ENCODE data around the gene JARID2.

DNA sequence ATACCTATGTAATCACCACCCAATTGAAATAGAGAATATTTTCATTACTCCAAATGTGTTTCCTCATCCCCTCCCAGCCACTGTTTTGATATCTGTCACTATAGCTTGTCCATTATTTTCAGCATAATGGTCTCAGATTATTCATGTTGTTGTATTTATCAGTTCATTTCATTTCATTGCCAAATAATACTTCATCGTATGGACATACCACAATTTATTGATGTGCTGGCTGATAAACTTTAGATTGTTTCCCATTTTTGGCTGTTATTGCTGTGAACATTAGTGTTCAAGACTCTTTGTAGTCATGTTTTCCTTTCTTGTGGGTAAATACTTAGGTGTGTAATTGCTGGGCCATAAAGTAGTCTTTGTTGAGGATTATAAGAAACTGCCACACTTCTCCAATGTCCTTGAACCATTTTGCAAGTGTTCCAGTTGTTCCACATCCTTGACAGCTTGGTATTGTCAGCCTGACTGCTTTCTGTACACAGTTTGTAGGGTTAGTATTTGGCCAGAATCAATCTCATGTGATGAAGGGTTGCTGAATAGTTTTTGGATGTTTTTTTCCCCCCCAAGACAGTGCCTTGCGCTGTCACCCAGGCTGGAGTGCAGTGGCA, 44.3 kb downstream of the JARID2 start:
- TF ChIP-seq EP300 (IDR thresholded peaks at IDR 0.05) (no peak), POLR2A (IDR thresholded peaks at IDR 0.05) (no peak), POLR2AphosphoS5 (IDR thresholded peaks at IDR 0.05) (no peak)
- TF ChIP-seq, protein P1, sequence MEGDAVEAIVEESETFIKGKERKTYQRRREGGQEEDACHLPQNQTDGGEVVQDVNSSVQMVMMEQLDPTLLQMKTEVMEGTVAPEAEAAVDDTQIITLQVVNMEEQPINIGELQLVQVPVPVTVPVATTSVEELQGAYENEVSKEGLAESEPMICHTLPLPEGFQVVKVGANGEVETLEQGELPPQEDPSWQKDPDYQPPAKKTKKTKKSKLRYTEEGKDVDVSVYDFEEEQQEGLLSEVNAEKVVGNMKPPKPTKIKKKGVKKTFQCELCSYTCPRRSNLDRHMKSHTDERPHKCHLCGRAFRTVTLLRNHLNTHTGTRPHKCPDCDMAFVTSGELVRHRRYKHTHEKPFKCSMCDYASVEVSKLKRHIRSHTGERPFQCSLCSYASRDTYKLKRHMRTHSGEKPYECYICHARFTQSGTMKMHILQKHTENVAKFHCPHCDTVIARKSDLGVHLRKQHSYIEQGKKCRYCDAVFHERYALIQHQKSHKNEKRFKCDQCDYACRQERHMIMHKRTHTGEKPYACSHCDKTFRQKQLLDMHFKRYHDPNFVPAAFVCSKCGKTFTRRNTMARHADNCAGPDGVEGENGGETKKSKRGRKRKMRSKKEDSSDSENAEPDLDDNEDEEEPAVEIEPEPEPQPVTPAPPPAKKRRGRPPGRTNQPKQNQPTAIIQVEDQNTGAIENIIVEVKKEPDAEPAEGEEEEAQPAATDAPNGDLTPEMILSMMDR (IDR thresholded peaks at IDR 0.05): no peak

All from suprapubic skin (tissue), 4 donors.